ENCODE results near the gene ROCK2.
"Not testable (repeated sequence)": the region's sequence is repeated elsewhere in the genome, so short reads cannot be mapped to it uniquely, and the experiment has no call there.

Gene ROCK2

GRCh38 chr2:11177871-11178690, 166.4 kb downstream of the ROCK2 start:
- DNase-seq (ENCODE audit: low read depth), result no peak

GRCh38 chr2:11175293-11175795, 169.1 kb downstream of the ROCK2 start:
- no peak for DNase-seq (ENCODE audit: low read depth)

- no peak for DNase-seq (ENCODE audit: low read depth)
Measured at GRCh38 chr2:11174222-11174621, 170.2 kb downstream of the ROCK2 start.

GRCh38 chr2:11169333-11169732, 175.1 kb downstream of the ROCK2 start:
- no peak for DNase-seq (ENCODE audit: low read depth)

DNA sequence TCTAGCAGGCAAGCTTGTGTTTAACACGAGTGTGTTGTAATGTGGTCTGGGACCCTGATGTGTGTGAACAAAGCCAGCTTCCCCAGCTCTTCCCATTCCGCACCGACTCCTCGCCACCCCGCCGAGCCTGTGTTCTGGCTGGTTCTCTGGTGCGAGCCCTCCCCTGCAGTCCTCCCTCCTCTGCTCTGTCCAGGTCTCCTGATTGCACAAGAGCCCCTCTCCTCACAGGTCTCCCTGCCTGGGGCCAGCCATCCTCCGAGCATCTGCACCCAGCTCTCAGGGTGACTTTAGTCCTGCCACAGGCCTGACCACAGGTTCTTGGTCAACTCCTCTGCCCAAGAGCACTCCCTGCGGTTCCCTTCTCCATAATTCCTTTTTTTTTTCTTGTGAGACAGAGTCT, 175.9 kb downstream of the ROCK2 start:
- DNase-seq (ENCODE audit: low read depth), result no peak

GRCh38 chr2:11166476-11166875, 178.0 kb downstream of the ROCK2 start:
- no peak for DNase-seq (ENCODE audit: low read depth)

GRCh38 chr2:11165046-11165445, 179.4 kb downstream of the ROCK2 start:
- DNase-seq (ENCODE audit: low read depth), result not testable (repeated sequence)

GRCh38 chr2:11163439-11164317, 180.8 kb downstream of the ROCK2 start:
- no peak for DNase-seq (ENCODE audit: low read depth)

DNA sequence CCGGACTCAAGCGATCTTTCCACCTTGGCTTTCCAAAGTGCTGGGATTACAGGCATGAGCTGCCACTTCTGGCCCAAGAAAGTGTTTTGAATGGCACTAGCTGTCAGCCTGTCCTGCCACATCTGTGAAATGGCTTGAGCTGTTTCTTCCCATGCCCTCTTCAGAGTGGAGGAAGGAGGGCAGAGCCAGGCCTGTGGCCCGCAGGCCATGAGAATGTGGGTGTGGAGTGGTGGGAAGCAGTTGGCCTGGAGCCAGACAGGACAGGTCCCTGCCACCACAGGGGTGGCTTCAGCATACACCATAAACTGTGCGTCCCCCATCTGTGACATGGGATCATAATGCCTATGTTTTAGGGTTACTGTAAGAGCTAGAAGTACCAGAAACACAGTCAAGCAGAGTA, 182.7 kb downstream of the ROCK2 start:
- DNase-seq (ENCODE audit: low read depth), result no peak

- DNase-seq (ENCODE audit: low read depth), result no peak
Measured at GRCh38 chr2:11160731-11161455, 183.5 kb downstream of the ROCK2 start.

GRCh38 chr2:11160256-11160655, 184.2 kb downstream of the ROCK2 start:
- DNase-seq (ENCODE audit: low read depth), result no peak

- no peak for DNase-seq (ENCODE audit: low read depth)
Measured at GRCh38 chr2:11159574-11160170, 184.8 kb downstream of the ROCK2 start.

GRCh38 chr2:11158916-11159573, 185.4 kb downstream of the ROCK2 start:
- DNase-seq (ENCODE audit: low read depth), result no peak

GRCh38 chr2:11157731-11158130, 186.7 kb downstream of the ROCK2 start:
- DNase-seq (ENCODE audit: low read depth), result no peak

GRCh38 chr2:11157296-11157695, 187.1 kb downstream of the ROCK2 start:
- DNase-seq (ENCODE audit: low read depth), result no peak

DNA sequence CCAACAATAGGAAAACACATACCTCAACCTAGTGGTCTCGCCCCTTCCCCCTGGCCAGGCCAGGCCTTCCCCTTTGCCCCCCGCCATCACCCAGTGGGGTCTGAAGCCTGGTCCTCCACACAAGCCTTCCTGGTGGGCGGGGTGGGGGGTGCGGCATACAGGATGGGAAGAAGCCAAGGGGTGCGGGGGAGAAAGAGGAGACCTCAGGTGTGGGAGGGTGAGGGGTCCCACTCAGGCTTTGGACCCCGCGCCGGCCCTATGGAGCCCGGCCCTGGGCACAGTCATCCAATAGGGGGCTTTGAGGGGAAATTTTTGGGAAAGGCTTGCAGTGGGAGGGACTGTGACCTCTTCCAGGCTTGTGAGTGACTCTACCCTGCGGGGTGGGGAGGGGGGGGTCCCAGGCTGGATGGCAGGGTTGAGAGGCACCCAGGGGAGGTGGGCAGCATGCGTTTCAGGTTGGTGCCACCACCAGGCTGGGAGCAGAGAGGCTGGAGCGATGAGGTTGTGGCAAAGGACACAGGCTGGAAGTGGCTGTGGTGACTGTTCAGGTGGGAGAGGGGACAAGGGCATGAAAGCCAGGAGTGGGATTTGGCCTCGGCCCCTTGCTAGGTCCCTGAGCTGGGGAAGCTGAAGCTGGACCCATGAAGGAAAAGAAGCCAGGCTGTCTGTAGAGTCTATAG, 187.9 kb downstream of the ROCK2 start:
- no peak for DNase-seq (ENCODE audit: low read depth)

- no peak for DNase-seq (ENCODE audit: low read depth)
Measured at GRCh38 chr2:11155381-11156035, 188.9 kb downstream of the ROCK2 start, which contains the start of gene SLC66A3. Gene SLC66A3 (plus strand): TSS chr2:11155467. CDS start chr2:11155547, 80 bp downstream.

- peak; percentile 96 for DNase-seq (ENCODE audit: low read depth)
Measured at GRCh38 chr2:11154923-11155380, 189.5 kb downstream of the ROCK2 start.

DNA sequence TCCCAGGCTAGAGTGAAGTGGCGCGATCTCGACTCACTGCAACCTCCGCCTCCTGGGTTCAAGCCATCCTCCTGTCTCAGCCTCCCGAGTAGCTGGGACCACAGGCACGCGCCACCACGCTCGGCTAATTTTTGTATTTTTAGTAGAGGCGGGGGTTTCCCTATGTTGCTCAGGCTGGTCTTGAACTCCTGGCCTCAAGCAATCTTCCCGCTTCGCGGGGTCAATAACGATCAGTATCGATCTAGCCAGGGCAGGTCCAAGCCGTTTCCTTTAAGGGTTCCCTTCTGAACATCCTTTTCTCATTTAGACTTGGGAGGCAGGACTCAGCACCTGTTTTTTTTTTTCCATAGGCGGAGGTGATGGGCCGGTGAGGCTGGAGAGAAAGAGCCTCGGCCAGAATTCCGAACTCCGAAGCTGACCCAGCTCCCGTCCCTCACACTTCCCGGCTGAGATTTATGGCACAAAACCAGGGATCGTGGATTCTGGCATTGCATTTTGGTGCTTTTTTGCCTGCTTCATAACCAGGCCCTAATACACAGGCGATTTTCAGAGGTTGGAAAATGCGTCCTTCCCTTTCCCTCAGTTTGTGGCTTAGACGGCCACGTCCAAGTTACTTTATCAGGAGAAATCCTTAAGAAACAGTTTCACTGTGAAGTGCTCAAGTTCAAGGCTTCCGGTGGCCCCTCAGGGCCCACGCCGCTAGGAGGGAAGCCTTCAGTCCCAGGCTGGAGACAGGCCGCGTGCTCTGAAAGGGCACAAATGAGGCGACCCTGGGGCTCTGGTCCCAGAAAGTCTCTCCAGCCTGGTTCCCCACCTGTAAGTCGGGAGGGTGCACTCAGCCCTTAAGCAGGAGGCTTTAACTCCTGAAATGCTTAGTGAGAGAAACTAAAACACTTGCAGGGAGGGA, 190.2 kb downstream of the ROCK2 start:
- no peak for DNase-seq (ENCODE audit: low read depth)

All from stimulated activated CD8-positive, alpha-beta memory T cell treated with anti-CD3 and anti-CD28 coated beads, Interleukin-15, amount 100 ng/mL, for 1 hour (primary cell).